ENCODE data around the gene ZNF740.

GRCh38 chr12:53214221-53214620 lies 33.7 kb downstream of the ZNF740 start:
- TF ChIP-seq CTCF (IDR thresholded peaks at IDR 0.05) (no peak), EZH2phosphoT487 (IDR thresholded peaks at IDR 0.05; ENCODE audit: borderline replicate concordance, low read depth) (no peak), RFX5 (IDR thresholded peaks at IDR 0.05; ENCODE audit: low read length) (no peak), RCOR1 (IDR thresholded peaks at IDR 0.05; ENCODE audit: low read length) (no peak), MEF2A (IDR thresholded peaks at IDR 0.05; ENCODE audit: borderline replicate concordance, low read depth) (no peak), ELF1 (IDR thresholded peaks at IDR 0.05) (no peak), REST (IDR thresholded peaks at IDR 0.05; ENCODE audit: low read depth, low read length) (no peak)
- TF ChIP-seq, protein P1, sequence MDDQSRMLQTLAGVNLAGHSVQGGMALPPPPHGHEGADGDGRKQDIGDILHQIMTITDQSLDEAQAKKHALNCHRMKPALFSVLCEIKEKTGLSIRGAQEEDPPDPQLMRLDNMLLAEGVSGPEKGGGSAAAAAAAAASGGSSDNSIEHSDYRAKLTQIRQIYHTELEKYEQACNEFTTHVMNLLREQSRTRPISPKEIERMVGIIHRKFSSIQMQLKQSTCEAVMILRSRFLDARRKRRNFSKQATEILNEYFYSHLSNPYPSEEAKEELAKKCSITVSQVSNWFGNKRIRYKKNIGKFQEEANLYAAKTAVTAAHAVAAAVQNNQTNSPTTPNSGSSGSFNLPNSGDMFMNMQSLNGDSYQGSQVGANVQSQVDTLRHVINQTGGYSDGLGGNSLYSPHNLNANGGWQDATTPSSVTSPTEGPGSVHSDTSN (IDR thresholded peaks at IDR 0.05) = no peak
